GM21825 (cell line): ENCODE measurements around the gene ANKRD44.

Source experiments
- ATAC-seq: cut with Tn5 transposase; IDR thresholded peaks from one replicate; pipeline ENCODE4 v1.9.1; 2021; ENCODE audit warnings: mild to moderate bottlenecking, moderate library complexity; ENCODE audit not compliant: unreplicated experiment

ANKRD44 gene

GRCh38 chr2:197001921-197002320 lies 308.7 kb downstream of the ANKRD44 start:
- no peak for ATAC-seq

GRCh38 chr2:196995757-196996314 lies 314.7 kb downstream of the ANKRD44 start:
- no peak for ATAC-seq

- no peak for ATAC-seq
These were observed 315.8 kb downstream of the ANKRD44 start for GRCh38 chr2:196994764-196995163.

- ATAC-seq, result no peak
These were observed 317.0 kb downstream of the ANKRD44 start for GRCh38 chr2:196993617-196994016.

GRCh38 chr2:196992466-196992865 lies 318.1 kb downstream of the ANKRD44 start:
- no peak for ATAC-seq

- no peak for ATAC-seq
These were observed 319.7 kb downstream of the ANKRD44 start for GRCh38 chr2:196990788-196991461.

- no peak for ATAC-seq
These were observed 320.5 kb downstream of the ANKRD44 start for GRCh38 chr2:196990092-196990491.

- ATAC-seq, result no peak
These were observed 321.1 kb downstream of the ANKRD44 start for GRCh38 chr2:196989496-196989895.

- ATAC-seq, result no peak
These were observed 321.9 kb downstream of the ANKRD44 start for GRCh38 chr2:196988639-196989038.

GRCh38 chr2:196987649-196988364 lies 322.8 kb downstream of the ANKRD44 start:
- no peak for ATAC-seq

GRCh38 chr2:196987298-196987648 lies 323.3 kb downstream of the ANKRD44 start:
- no peak for ATAC-seq

GRCh38 chr2:196985511-196986183 lies 324.9 kb downstream of the ANKRD44 start:
- ATAC-seq, result no peak

- no peak for ATAC-seq
These were observed 325.7 kb downstream of the ANKRD44 start for GRCh38 chr2:196984903-196985302.

GRCh38 chr2:196983934-196984333 lies 326.6 kb downstream of the ANKRD44 start:
- no peak for ATAC-seq

- no peak for ATAC-seq
These were observed 330.1 kb downstream of the ANKRD44 start for GRCh38 chr2:196980473-196980872.

GRCh38 chr2:196980001-196980400 lies 330.6 kb downstream of the ANKRD44 start:
- ATAC-seq, result no peak

- no peak for ATAC-seq
These were observed 333.1 kb downstream of the ANKRD44 start for GRCh38 chr2:196977507-196977906.

- no peak for ATAC-seq
These were observed 335.6 kb downstream of the ANKRD44 start for GRCh38 chr2:196974970-196975369.

- ATAC-seq, result no peak
These were observed 338.9 kb downstream of the ANKRD44 start for GRCh38 chr2:196971574-196972279.

- ATAC-seq, result no peak
These were observed 340.5 kb downstream of the ANKRD44 start for GRCh38 chr2:196970099-196970498.

GRCh38 chr2:196968516-196968915 lies 342.1 kb downstream of the ANKRD44 start:
- ATAC-seq, result no peak
